ENCODE data around the gene CEP20. TPM values are rescaled to one million over a fixed set of nuclear protein-coding genes. Genes with fewer than 3 reads are reported as not detected.

The CEP20 gene
- total RNA-seq, 1 donor from 2014 or later, result 7.6 TPM

GRCh38 chr16:15915555-15916081, 27.2 kb upstream of the CEP20 start:
- H3K27ac ChIP-seq, result no peak overlapping the region
- no peak for TF ChIP-seq CTCF (IDR thresholded peaks at IDR 0.05)
- H3K27me3 ChIP-seq, result no peaks in the 10 kb centered on the region
- H3K4me3 ChIP-seq, result no peak overlapping the region
- DNase-seq (ENCODE audit: low spot score in 2 of 2), result no peak
- no peaks in the 10 kb centered on the region for H3K9me3 ChIP-seq
- no peaks in the 10 kb centered on the region for H3K36me3 ChIP-seq
- no peaks in the 10 kb centered on the region for H3K4me1 ChIP-seq
- intact Hi-C loops (cut with DNase I), result no loop called here

DNA sequence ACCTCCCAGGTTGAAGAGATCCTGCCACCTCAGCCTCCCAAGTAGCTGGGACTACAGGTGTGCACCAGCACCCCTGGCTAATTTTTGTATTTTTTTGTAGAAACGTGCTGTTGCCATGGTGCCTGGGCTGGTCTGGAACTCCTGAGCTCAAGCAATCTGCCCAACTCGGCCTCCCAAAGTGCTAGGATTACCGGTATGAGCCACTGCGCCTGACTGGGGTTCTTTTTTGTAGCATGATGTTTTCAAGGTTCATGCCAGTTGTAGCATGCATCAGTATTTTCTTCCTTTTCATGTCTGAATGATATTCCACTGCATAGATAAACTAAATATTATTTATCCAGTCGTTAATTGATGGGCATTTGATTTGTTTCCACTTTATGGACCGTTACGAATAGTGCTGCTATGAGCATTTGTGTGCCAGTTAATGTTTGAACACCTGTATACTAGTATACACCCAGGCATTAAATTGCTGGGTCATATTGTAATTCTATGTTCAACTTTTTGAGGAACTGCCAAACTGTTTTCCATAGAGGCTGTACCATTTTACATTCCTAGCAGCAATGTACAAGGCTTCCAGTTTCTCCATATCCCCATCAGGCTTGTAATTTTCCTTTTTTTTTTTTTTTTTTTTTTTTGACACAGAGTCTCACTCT, 24.8 kb upstream of the CEP20 start:
- Histone ChIP-seq H3K36me3 (no peaks in the 10 kb centered on the region), H3K27ac (no peak overlapping the region), H3K4me3 (no peak overlapping the region), H3K9me3 (no peaks in the 10 kb centered on the region), H3K4me1 (no peaks in the 10 kb centered on the region), H3K27me3 (no peaks in the 10 kb centered on the region)
- DNase-seq (ENCODE audit: low spot score in 2 of 2), result no peak
- no peak for TF ChIP-seq CTCF (IDR thresholded peaks at IDR 0.05)
- intact Hi-C loops (cut with DNase I), result no loop called here

DNA sequence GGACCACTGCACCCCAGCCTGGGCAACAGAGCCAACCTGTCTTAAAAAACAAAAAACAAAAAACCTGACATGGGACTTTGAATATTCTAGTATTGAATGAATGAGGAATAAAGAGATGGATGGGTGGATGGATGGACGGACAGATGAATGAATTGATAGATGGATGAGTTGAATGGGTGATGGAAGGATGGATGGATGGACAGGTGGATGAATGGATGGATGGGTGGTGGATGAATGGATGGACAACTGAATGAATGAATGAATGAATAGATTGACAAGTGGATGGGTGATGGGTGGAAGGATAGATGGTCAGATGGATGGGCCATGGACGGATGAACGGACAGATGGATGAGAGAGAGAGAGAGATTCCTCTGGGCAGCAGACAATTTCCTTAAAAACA, 22.8 kb upstream of the CEP20 start:
- no peaks in the 10 kb centered on the region for H3K9me3 ChIP-seq
- no peak for DNase-seq (ENCODE audit: low spot score in 2 of 2)
- no peaks in the 10 kb centered on the region for H3K36me3 ChIP-seq
- intact Hi-C loops (cut with DNase I), result no loop called here
- no peaks in the 10 kb centered on the region for H3K4me1 ChIP-seq
- no peaks in the 10 kb centered on the region for H3K27me3 ChIP-seq
- H3K4me3 ChIP-seq, result no peak overlapping the region
- no peak overlapping the region for H3K27ac ChIP-seq
- no peak for TF ChIP-seq CTCF (IDR thresholded peaks at IDR 0.05)

DNA sequence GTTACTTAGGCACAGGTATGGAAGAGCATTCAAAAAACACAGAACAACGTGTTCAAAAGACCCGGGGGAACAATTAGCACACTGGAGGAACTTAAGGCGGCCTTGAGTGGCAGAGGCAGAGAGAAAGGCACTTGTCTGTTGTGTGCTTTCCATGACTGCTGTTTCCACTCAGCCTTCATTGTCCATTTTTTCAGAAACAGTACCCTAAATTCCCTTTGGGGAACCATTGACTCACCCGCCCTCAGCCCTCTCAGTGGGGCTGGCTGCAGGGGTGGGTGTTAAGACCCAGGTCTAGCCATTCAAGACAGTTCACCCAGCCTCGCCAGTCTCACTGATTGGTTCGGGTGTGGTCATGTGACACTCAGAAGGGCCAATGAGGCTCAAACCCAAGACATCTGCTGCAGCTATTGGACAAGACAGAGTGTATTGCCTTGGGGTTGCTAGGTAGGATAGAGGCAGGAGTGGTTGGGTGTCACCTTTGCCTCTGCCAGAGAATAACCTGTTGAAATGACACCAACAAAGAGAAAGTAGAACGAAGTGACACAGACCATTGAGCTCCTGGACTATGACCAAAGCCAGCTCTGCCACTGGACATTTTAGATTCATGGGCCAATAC, 19.6 kb upstream of the CEP20 start:
- H3K27me3 ChIP-seq, result no peaks in the 10 kb centered on the region
- no peaks in the 10 kb centered on the region for H3K9me3 ChIP-seq
- intact Hi-C loops (cut with DNase I), result no loop called here
- H3K36me3 ChIP-seq, result no peaks in the 10 kb centered on the region
- no peaks in the 10 kb centered on the region for H3K4me1 ChIP-seq
- DNase-seq (ENCODE audit: low spot score in 2 of 2), result no peak
- no peak for TF ChIP-seq CTCF (IDR thresholded peaks at IDR 0.05)
- H3K27ac ChIP-seq, result no peak overlapping the region
- no peak overlapping the region for H3K4me3 ChIP-seq

- intact Hi-C loops (cut with DNase I), result no loop called here
- no peaks in the 10 kb centered on the region for H3K9me3 ChIP-seq
- DNase-seq (ENCODE audit: low spot score in 2 of 2), result no peak
Measured at GRCh38 chr16:15906439-15906838, 18.0 kb upstream of the CEP20 start.

More at GRCh38 chr16:15906439-15906838, 18.0 kb upstream of the CEP20 start:
- H3K4me1 ChIP-seq, result no peaks in the 10 kb centered on the region
- H3K27me3 ChIP-seq, result no peaks in the 10 kb centered on the region
- TF ChIP-seq CTCF (IDR thresholded peaks at IDR 0.05), result no peak
- no peak overlapping the region for H3K4me3 ChIP-seq
- H3K27ac ChIP-seq, result no peak overlapping the region
- H3K36me3 ChIP-seq, result no peaks in the 10 kb centered on the region
